H1 (cell line): ENCODE results near the gene CC2D2A. TPM values are rescaled to one million over a fixed set of nuclear protein-coding genes. Genes with fewer than 3 reads are reported as not detected.
"Not testable (repeated sequence)": the region's sequence is repeated elsewhere in the genome, so short reads cannot be mapped to it uniquely, and the experiment has no call there.

Experiments used
- CTCF ChIA-PET: fragments of 300-600 bp; sonication (Branson Sonifier 250); formaldehyde crosslinking; loops from one replicate; lab custom pipeline; 2021; ENCODE audit not compliant: partially characterized antibody; lab: Charles Lee
- POLR2A ChIA-PET: fragments of 300-600 bp; sonication (Branson Sonifier 250); formaldehyde crosslinking; loops from one replicate; lab custom pipeline; 2021; ENCODE audit warnings: inconsistent platforms; ENCODE audit not compliant: partially characterized antibody; lab: Charles Lee
- DNase-seq, 2 experiments: peaks; one replicate each; pipeline versions ENCODE4 v3.0.0 to v3.0.0-alpha.2; 2010 to 2022; ENCODE audit warnings: low spot score in 2 of 2, low read depth in 1 of 2, mixed read lengths in 1 of 2
- FAIRE-seq: peaks from 2 replicates; lab custom pipeline; 2011; peaks lifted over from hg19 to GRCh38; lab: Jason Lieb, UNC
- H2AFZ ChIP-seq: 2 replicates; pipeline ENCODE4 v1.8.1; 2012; ENCODE audit warnings: low read length, inconsistent platforms
- H2AK5ac ChIP-seq: 2 replicates; pipeline ENCODE4 v1.6.1; 2013; ENCODE audit warnings: low read depth, low read length
- H2BK120ac ChIP-seq: replicated peaks from 2 replicates; pipeline ENCODE3; 2013; ENCODE audit warnings: low read depth, low read length, inconsistent platforms
- H2BK12ac ChIP-seq: 2 replicates; pipeline ENCODE4 v1.6.1; 2013; ENCODE audit warnings: low read depth, low read length
- H2BK15ac ChIP-seq: 2 replicates; pipeline ENCODE4 v1.6.1; 2013; ENCODE audit warnings: low read length
- H2BK20ac ChIP-seq: 2 replicates; pipeline ENCODE4 v1.6.1; 2013; ENCODE audit warnings: low read length
- H2BK5ac ChIP-seq: 2 replicates; pipeline ENCODE4 v1.6.1; 2013; ENCODE audit warnings: low read depth, low read length
- H3K14ac ChIP-seq: 2 replicates; pipeline ENCODE4 v1.6.1; 2013; ENCODE audit warnings: inconsistent platforms; ENCODE audit not compliant: insufficient read length
- H3K18ac ChIP-seq: 2 replicates; pipeline ENCODE4 v1.6.1; 2013; ENCODE audit warnings: low read length; ENCODE audit errors: extremely low read depth
- H3K23ac ChIP-seq: 2 replicates; pipeline ENCODE4 v1.6.1; 2013; ENCODE audit warnings: inconsistent platforms; ENCODE audit not compliant: insufficient read length
- H3K23me2 ChIP-seq: 2 replicates; pipeline ENCODE4 v1.6.1; 2013; ENCODE audit warnings: low read depth, low read length
- H3K27ac ChIP-seq: 2 replicates; pipeline ENCODE4 v1.6.1; 2011; ENCODE audit warnings: low read depth, low read length, inconsistent platforms
- H3K27me3 ChIP-seq, 4 experiments: replicated peaks in 1 of 4; 1 replicate in 1 of 4; 2 replicates in 3 of 4; pipeline versions ENCODE4 v1.6.1 to v1.8.1; 2011 to 2013; ENCODE audit warnings: low read length in 3 of 4, mild to moderate bottlenecking in 3 of 4, inconsistent platforms in 2 of 4, mixed read lengths in 2 of 4, moderate library complexity in 1 of 4; ENCODE audit not compliant: control insufficient read depth in 3 of 4, insufficient read depth in 3 of 4; ENCODE audit errors: extremely low read depth in 1 of 4
- H3K36me3 ChIP-seq, 4 experiments: 2 replicates each; pipeline versions ENCODE4 v1.6.1 to v1.8.1; 2011 to 2013; ENCODE audit warnings: mild to moderate bottlenecking in 4 of 4, low read length in 3 of 4, moderate library complexity in 2 of 4, control low read depth in 1 of 4, inconsistent platforms in 1 of 4; ENCODE audit not compliant: insufficient read depth in 4 of 4, control insufficient read depth in 2 of 4
- H3K4ac ChIP-seq: replicated peaks from 2 replicates; pipeline ENCODE3; 2013; ENCODE audit warnings: low read length, low read depth, mixed read lengths, inconsistent platforms; ENCODE audit not compliant: insufficient read length
- H3K4me1 ChIP-seq, 4 experiments: replicated peaks in 1 of 4; 1 replicate in 1 of 4; 2 replicates in 3 of 4; pipeline versions ENCODE4 v1.6.1 to v1.8.1; 2011 to 2013; ENCODE audit warnings: low read length in 3 of 4, inconsistent platforms in 2 of 4, mixed read lengths in 1 of 4; ENCODE audit not compliant: insufficient read depth in 4 of 4, control insufficient read depth in 3 of 4
- H3K4me2 ChIP-seq, 2 experiments: 2 replicates each; pipeline versions ENCODE4 v1.6.1 to v1.8.1; 2011 to 2013; ENCODE audit warnings: low read depth in 2 of 2, low read length in 2 of 2, control low read depth in 1 of 2, inconsistent platforms in 1 of 2, mild to moderate bottlenecking in 1 of 2; ENCODE audit not compliant: insufficient read depth in 1 of 2
- H3K4me3 ChIP-seq, 4 experiments: fragments of 200-600, 300-600 bp in 1 of 4; sonication (generic), shearing (Covaris generic), sonication (Bioruptor Twin) in 1 of 4; 2 replicates each; pipeline versions ENCODE4 v1.5.1 to v1.8.1; 2011 to 2016; ENCODE audit warnings: low read length in 4 of 4, low read depth in 3 of 4, control low read depth in 2 of 4, inconsistent platforms in 2 of 4, mild to moderate bottlenecking in 2 of 4, mixed read lengths in 1 of 4, moderate library complexity in 1 of 4; ENCODE audit not compliant: insufficient read depth in 2 of 4; ENCODE audit errors: extremely low read depth in 1 of 4
- H3K56ac ChIP-seq: replicated peaks from 2 replicates; pipeline ENCODE3; 2013; ENCODE audit warnings: low read depth, mild to moderate bottlenecking, mixed read lengths, low read length, inconsistent platforms; ENCODE audit not compliant: insufficient read length
- H3K79me1 ChIP-seq: 2 replicates; pipeline ENCODE4 v1.6.1; 2013; ENCODE audit warnings: low read depth, low read length, control low read depth
- H3K79me2 ChIP-seq, 2 experiments: 2 replicates each; pipeline versions ENCODE4 v1.6.1 to v1.8.1; 2012 to 2013; ENCODE audit warnings: low read length in 2 of 2, mild to moderate bottlenecking in 2 of 2, inconsistent platforms in 1 of 2; ENCODE audit not compliant: insufficient read depth in 2 of 2, control insufficient read depth in 1 of 2
- H3K9ac ChIP-seq, 4 experiments: replicated peaks in 1 of 4; 1 replicate in 1 of 4; 2 replicates in 3 of 4; pipeline versions ENCODE4 v1.6.1 to v1.8.1; 2011 to 2013; ENCODE audit warnings: low read depth in 3 of 4, low read length in 3 of 4, control low read depth in 2 of 4, mild to moderate bottlenecking in 2 of 4, moderate library complexity in 2 of 4, inconsistent platforms in 1 of 4; ENCODE audit errors: extremely low read depth in 1 of 4
- H3K9me3 ChIP-seq, 2 experiments: 2 replicates each; pipeline versions ENCODE4 v1.6.1 to v1.8.1; 2012 to 2013; ENCODE audit warnings: mild to moderate bottlenecking in 2 of 2, moderate library complexity in 2 of 2, control low read depth in 1 of 2, inconsistent platforms in 1 of 2, low read depth in 1 of 2, low read length in 1 of 2, mixed read lengths in 1 of 2; ENCODE audit not compliant: insufficient read depth in 2 of 2
- H4K20me1 ChIP-seq, 2 experiments: replicated peaks in 1 of 2; 2 replicates each; pipeline versions ENCODE3 to v1.8.1; 2011 to 2013; ENCODE audit warnings: inconsistent platforms in 2 of 2, low read length in 2 of 2, mild to moderate bottlenecking in 1 of 2; ENCODE audit not compliant: insufficient read depth in 2 of 2, control insufficient read depth in 1 of 2
- H4K5ac ChIP-seq: 2 replicates; pipeline ENCODE4 v1.6.1; 2013; ENCODE audit warnings: low read length, low read depth, mixed read lengths, inconsistent platforms; ENCODE audit not compliant: insufficient read length
- H4K8ac ChIP-seq: 2 replicates; pipeline ENCODE4 v1.8.0; 2013; ENCODE audit warnings: mild to moderate bottlenecking, moderate library complexity, low read length, inconsistent platforms; ENCODE audit not compliant: insufficient read depth; ENCODE audit errors: extremely low read depth
- H4K91ac ChIP-seq: replicated peaks from 2 replicates; pipeline ENCODE3; 2013; ENCODE audit warnings: low read length, mixed read lengths, inconsistent platforms; ENCODE audit not compliant: insufficient read length
- WGBS, 2 experiments: shearing (Covaris generic) in 1 of 2; methylation state at CpG; one replicate each; pipeline versions ENCODE4 v1.1.6 to v1.1.7; 2013 to 2015; ENCODE audit warnings: low lambda C conversion rate in 2 of 2, mixed read lengths in 2 of 2, inconsistent platforms in 1 of 2, low coverage in 1 of 2, missing lambda C conversion rate in 1 of 2; ENCODE audit not compliant: insufficient replicate concordance in 2 of 2, insufficient coverage in 1 of 2, insufficient read length in 1 of 2; ENCODE audit errors: extremely low coverage in 1 of 2, missing lambda C conversion rate in 1 of 2; 5-methylcytosine and 5-hydroxymethylcytosine counted together
- polyA plus RNA-seq, 7 experiments: library from polyadenylated mRNA; depleted of rRNA in 3 of 7; stranded (reverse) in 5 of 7; unstranded in 2 of 7; fragments of >200 nt in 5 of 7; fragments of 200-250 nt in 2 of 7; gene quantifications; 1 replicate in 5 of 7; 2 replicates in 1 of 7; 4 replicates in 1 of 7; pipeline versions ENCODE4 v1.2.1 to v1.2.3, GENCODE V29; 2011 to 2013; ENCODE audit warnings: missing spikeins in 2 of 7, mixed read lengths in 2 of 7
- total RNA-seq: library from RNA; stranded (reverse); fragmentation: NEBNext Ultra II Directional; extraction: Animal tissue kit (Norgen Biotek cat#: 25700); gene quantifications from 2 replicates; pipeline ENCODE4 v1.2.1, GENCODE V29; 2021

Gene CC2D2A
- total and polyA plus RNA-seq, 2 of the 8 experiments (the other 6 are each of a cell fraction or from before 2014, with no cell fraction given) = 11.0 to 12.2 TPM

- H3K79me2 ChIP-seq, H2BK12ac ChIP-seq, H2BK5ac ChIP-seq, H3K27me3 ChIP-seq, H2BK20ac ChIP-seq, H4K8ac ChIP-seq, H3K79me1 ChIP-seq, H2AFZ ChIP-seq, H3K27ac ChIP-seq, DNase-seq, H3K4me1 ChIP-seq, H2AK5ac ChIP-seq, H2BK120ac ChIP-seq, H3K4me2 ChIP-seq, H2BK15ac ChIP-seq, H4K91ac ChIP-seq, H4K20me1 ChIP-seq, H3K4me3 ChIP-seq, H3K4ac ChIP-seq, H3K9me3 ChIP-seq, CTCF ChIA-PET, FAIRE-seq, H3K23ac ChIP-seq, H3K56ac ChIP-seq, H3K14ac ChIP-seq, POLR2A ChIA-PET, H3K9ac ChIP-seq, H3K23me2 ChIP-seq, H3K18ac ChIP-seq, H4K5ac ChIP-seq: not testable (repeated sequence)
- peaks cover 0 to 29% (median 5%) of the 10 kb centered on the region in 4 experiments; a peak in 5 of 8 replicates for H3K36me3 ChIP-seq
- 81% methylated on average over 4 of the region's 4 CpGs; no CpG with 5 or more reads in 1 of the 2 experiments for WGBS, 2 experiments
These were observed 48.0 kb downstream of the CC2D2A start for GRCh38 chr4:15517681-15518080.
